ENCODE results near the gene SYNPO.

SYNPO gene

DNA sequence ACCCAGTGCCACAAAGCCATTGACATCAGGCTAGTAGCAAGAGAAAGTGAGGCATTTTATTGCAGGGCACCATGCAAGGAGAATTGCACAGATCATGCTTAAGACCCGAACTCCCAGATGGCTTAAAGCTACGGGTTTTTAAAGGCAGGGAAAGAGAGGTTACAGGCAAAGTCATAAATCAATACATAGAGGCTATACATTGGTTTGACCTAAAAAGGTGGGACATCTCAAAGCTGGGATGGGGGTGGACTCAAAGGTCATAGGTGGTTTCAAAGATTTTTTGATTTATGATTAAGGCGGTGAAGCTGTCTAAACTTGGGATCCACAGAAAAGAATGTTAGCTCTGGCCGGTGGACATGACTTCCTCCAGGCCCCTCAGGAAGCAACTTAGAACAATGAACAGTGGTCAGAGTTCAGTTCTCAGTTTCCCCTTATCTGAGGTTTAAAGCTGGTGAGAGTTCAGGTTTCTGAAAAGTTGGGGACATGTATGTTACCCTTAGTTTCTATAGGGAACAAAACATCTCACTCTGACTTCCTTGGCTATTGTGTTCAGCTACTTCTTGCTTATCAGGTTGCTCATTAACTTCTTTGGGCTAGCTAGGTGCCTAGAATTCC lies 66.4 kb downstream of the SYNPO start:
- DNase-seq, result no peak

All from CD4-positive, alpha-beta T cell treated with Interleukin-15 for 1 hour (primary cell).